Ascending aorta (tissue), 2 donors: ENCODE data around the gene OSGIN1. TPM values are rescaled to one million over a fixed set of nuclear protein-coding genes. Genes with fewer than 3 reads are reported as not detected.

Experiments
- DNase-seq, 2 donors: peaks; one replicate each; pipeline ENCODE4 v3.0.0-alpha.2; 2019; ENCODE audit warnings: low spot score in 2 of 2
- H3K27ac ChIP-seq, 2 donors: fragments of 200-600 bp; sonication (generic); one replicate each; pipeline ENCODE4 v1.5.1; 2016 to 2017; ENCODE audit warnings: mild to moderate bottlenecking in 1 of 2
- H3K27me3 ChIP-seq: fragments of 200-600 bp; sonication (generic); one replicate; pipeline ENCODE4 v1.5.1; 2017
- H3K36me3 ChIP-seq, 2 donors: fragments of 200-600 bp; sonication (generic); one replicate each; pipeline ENCODE4 v1.5.1; 2016
- H3K4me1 ChIP-seq, 2 donors: fragments of 200-600 bp; sonication (generic); one replicate each; pipeline ENCODE4 v1.5.1; 2016 to 2017; ENCODE audit warnings: mild to moderate bottlenecking in 1 of 2
- H3K4me3 ChIP-seq, 2 donors: fragments of 200-600 bp; sonication (generic); one replicate each; pipeline ENCODE4 v1.5.1; 2016 to 2017; ENCODE audit warnings: mild to moderate bottlenecking in 1 of 2
- H3K9me3 ChIP-seq, 2 donors: fragments of 200-600 bp; sonication (generic); one replicate each; pipeline ENCODE4 v1.5.1; 2016
- CTCF ChIP-seq, 3 experiments: fragments of 200-600 bp in 2 of 3; fragments of 450-650 bp in 1 of 3; sonication (generic) in 2 of 3; IDR thresholded peaks; one replicate each; pipeline ENCODE4 v1.5.1; 2016 to 2019; ENCODE audit warnings: antibody characterized with exemption in 3 of 3, mild to moderate bottlenecking in 1 of 3, moderate library complexity in 1 of 3
- intact Hi-C: fragments of 100-400 bp; cut with DNase I; formaldehyde crosslinking; loops from one replicate; pipeline ENCODE4 v1.15.1; 2023
- total RNA-seq: library from RNA; depleted of rRNA; stranded (reverse); fragments of >200 nt; gene quantifications from one replicate; pipeline ENCODE4 v1.1.0, GENCODE V29; 2016

OSGIN1 gene
- total RNA-seq, 1 donor from 2014 or later: 7.8 TPM

GRCh38 chr16:83928341-83929055 is 24.5 kb upstream of the OSGIN1 start:
- no peaks in the 10 kb centered on the region for H3K27me3 ChIP-seq
- H3K4me1 ChIP-seq: peaks cover 0 to 6% of the 10 kb centered on the region in 2 donors
- H3K36me3 ChIP-seq: peaks cover 0 to 7% of the 10 kb centered on the region in 2 donors
- no peak overlapping the region for H3K27ac ChIP-seq
- H3K9me3 ChIP-seq: no peaks in the 10 kb centered on the region
- no peak for DNase-seq
- intact Hi-C loops: loop anchor here (10.0 kb wide), 1 partner anchor 256 kb away; the partner anchor contains the start of gene TAF1C
- no peak for TF ChIP-seq CTCF (IDR thresholded peaks at IDR 0.05)
- H3K4me3 ChIP-seq: no peak overlapping the region

DNA sequence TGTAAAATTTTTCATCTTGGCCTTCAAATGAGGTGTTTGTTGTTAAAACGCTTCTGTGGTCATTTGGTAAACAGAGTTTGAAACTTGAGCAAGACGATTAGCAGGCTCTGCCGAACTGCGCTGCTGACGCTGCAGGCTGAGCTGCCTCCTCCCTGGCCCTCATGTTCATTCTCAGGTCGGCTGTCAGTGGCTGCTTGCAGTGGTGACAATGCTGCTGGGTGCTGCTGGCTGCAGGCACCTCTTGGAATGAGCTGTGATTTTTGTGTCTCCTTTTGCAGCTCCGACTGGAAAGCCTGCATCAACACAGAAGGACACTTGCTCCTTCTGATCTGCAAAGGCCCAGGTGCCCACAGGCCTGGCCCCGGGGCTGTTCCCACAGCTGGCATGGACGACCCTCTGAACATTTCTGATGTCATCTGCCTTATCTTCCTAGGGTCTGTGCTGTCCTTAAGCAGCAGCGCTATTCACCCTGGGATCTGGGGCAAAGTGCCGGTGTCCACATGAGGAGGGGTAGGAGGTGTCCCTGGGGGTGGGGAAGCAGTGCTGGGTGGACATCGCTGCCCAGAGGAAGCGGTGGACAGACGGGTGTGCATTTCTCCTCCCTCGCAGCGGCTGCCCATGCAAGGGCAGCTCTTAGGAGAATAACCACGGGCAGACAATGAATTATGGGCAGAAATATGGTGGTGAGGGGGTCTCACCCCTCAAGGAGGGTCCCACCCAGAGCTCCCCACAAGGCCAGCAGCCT is 23.1 kb upstream of the OSGIN1 start:
- intact Hi-C loops: loop anchor here (10.0 kb wide), 1 partner anchor 255 kb away; the partner anchor contains the start of gene TAF1C
- TF ChIP-seq CTCF (IDR thresholded peaks at IDR 0.05): no peak

GRCh38 chr16:83930730-83931500 is 22.1 kb upstream of the OSGIN1 start:
- intact Hi-C loops: no loop called here
- H3K36me3 ChIP-seq: peaks cover 0 to 7% of the 10 kb centered on the region in 2 donors
- H3K27me3 ChIP-seq: no peaks in the 10 kb centered on the region
- H3K27ac ChIP-seq: no peak overlapping the region
- DNase-seq: no peak
- H3K4me1 ChIP-seq: peaks cover 0 to 6% of the 10 kb centered on the region in 2 donors
- no peak overlapping the region for H3K4me3 ChIP-seq
- no peak for TF ChIP-seq CTCF (IDR thresholded peaks at IDR 0.05)
- H3K9me3 ChIP-seq: no peaks in the 10 kb centered on the region

More for the DNA sequence above, 23.1 kb upstream of the OSGIN1 start:
- DNase-seq: no peak
- Histone ChIP-seq H3K27ac (no peak overlapping the region), H3K27me3 (no peaks in the 10 kb centered on the region), H3K4me1 (peaks cover 0 to 6% of the 10 kb centered on the region in 2 donors), H3K4me3 (no peak overlapping the region), H3K9me3 (no peaks in the 10 kb centered on the region), H3K36me3 (peaks cover 0 to 7% of the 10 kb centered on the region in 2 donors)

DNA sequence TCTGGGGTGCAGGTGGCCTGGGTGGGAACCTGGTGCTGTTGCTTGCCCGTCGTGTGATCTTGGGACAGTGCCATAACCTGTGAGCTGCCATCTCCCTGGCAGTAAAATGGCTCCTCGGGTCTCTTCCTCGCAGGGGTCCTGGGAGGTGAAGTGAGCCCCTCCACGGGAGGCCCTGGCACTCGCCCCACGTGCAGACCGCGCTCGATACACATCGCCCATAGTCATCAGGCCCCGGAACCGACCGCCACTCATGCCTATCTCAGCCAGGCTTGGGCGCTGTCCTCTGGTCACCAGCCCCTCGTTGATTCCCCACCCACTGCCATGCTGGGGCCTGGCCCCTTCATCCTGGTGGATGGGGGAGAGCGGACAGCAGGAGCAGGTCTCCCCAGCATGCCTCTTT is 21.5 kb upstream of the OSGIN1 start:
- TF ChIP-seq CTCF (IDR thresholded peaks at IDR 0.05): no peak
- intact Hi-C loops: no loop called here
- no peak overlapping the region for H3K4me3 ChIP-seq
- H3K27ac ChIP-seq: no peak overlapping the region
- no peak for DNase-seq
- no peaks in the 10 kb centered on the region for H3K27me3 ChIP-seq
- no peaks in the 10 kb centered on the region for H3K9me3 ChIP-seq
- peaks cover 0 to 3% of the 10 kb centered on the region in 2 donors for H3K4me1 ChIP-seq
- peaks cover 0 to 7% of the 10 kb centered on the region in 2 donors for H3K36me3 ChIP-seq

DNA sequence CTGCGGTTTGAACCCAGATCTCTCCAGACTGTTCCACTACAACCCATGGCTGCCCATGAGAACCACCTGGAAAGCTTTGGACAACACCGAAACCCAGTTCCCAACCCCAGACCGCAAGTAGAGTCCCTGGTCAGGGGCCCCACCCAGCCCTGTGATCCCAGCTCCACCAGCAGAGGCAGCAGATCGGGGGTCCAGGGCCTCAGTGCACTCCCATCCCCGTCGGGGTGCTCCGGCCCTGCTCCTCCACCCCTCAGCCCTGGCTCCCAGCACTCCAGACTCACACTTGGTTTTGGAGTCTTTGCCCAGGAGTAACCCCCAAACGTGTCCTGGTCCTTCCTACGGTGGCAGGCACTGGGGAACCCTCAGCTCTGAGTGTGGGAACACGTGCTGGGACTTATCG is 20.7 kb upstream of the OSGIN1 start:
- Histone ChIP-seq H3K36me3 (peaks cover 0 to 7% of the 10 kb centered on the region in 2 donors), H3K9me3 (no peaks in the 10 kb centered on the region), H3K27me3 (no peaks in the 10 kb centered on the region), H3K27ac (no peak overlapping the region), H3K4me3 (no peak overlapping the region), H3K4me1 (no peaks in the 10 kb centered on the region)
- no peak for DNase-seq
- intact Hi-C loops: no loop called here
- no peak for TF ChIP-seq CTCF (IDR thresholded peaks at IDR 0.05)
